ENCODE results near the gene OPA1.
A peak's percentile ranks its signal among the peaks of the same experiment; 100 is the strongest.

The OPA1 gene

GRCh38 chr3:193592841-193593667 lies at the start of gene OPA1:
Gene OPA1, plus strand, starts transcription at chr3:193593208. Its CDS starts 170 bp downstream, at chr3:193593378.
- peak; percentile 97 for DNase-seq

GRCh38 chr3:193544289-193544688 lies 48.7 kb upstream of the OPA1 start:
- no peak for DNase-seq

GRCh38 chr3:193545304-193545703 lies 47.7 kb upstream of the OPA1 start:
- no peak for DNase-seq

- no peak for DNase-seq
Observed at GRCh38 chr3:193546129-193546528, 46.9 kb upstream of the OPA1 start.

- DNase-seq, result no peak
Observed at GRCh38 chr3:193548406-193548805, 44.6 kb upstream of the OPA1 start.

- DNase-seq, result no peak
Observed at GRCh38 chr3:193552923-193553322, 40.1 kb upstream of the OPA1 start.

- DNase-seq, result no peak
Observed at GRCh38 chr3:193553586-193553985, 39.4 kb upstream of the OPA1 start.

GRCh38 chr3:193554811-193555210 lies 38.2 kb upstream of the OPA1 start, which contains the start of gene ATP13A4:
Gene ATP13A4, minus strand, starts transcription at chr3:193554895. Its CDS starts 96 bp downstream, at chr3:193554799.
- no peak for DNase-seq

- DNase-seq, result no peak
Observed at GRCh38 chr3:193556841-193557240, 36.2 kb upstream of the OPA1 start.

GRCh38 chr3:193559100-193559499 lies 33.9 kb upstream of the OPA1 start:
- no peak for DNase-seq

- no peak for DNase-seq
Observed at GRCh38 chr3:193560091-193560490, 32.9 kb upstream of the OPA1 start.

- no peak for DNase-seq
Observed at GRCh38 chr3:193560870-193561269, 32.1 kb upstream of the OPA1 start.

GRCh38 chr3:193563426-193563825 lies 29.6 kb upstream of the OPA1 start:
- no peak for DNase-seq

- no peak for DNase-seq
Observed at GRCh38 chr3:193564012-193564411, 29.0 kb upstream of the OPA1 start.

- no peak for DNase-seq
Observed at GRCh38 chr3:193569119-193569518, 23.9 kb upstream of the OPA1 start.

GRCh38 chr3:193572426-193572908 lies 20.5 kb upstream of the OPA1 start:
- DNase-seq, result peak; percentile 44

- DNase-seq, result no peak
Observed at GRCh38 chr3:193573403-193574191, 19.4 kb upstream of the OPA1 start.

- DNase-seq, result no peak
Observed at GRCh38 chr3:193574488-193575070, 18.4 kb upstream of the OPA1 start.

- no peak for DNase-seq
Observed at GRCh38 chr3:193585530-193585929, 7.5 kb upstream of the OPA1 start.

- DNase-seq, result no peak
Observed at GRCh38 chr3:193586526-193586925, 6.5 kb upstream of the OPA1 start.

GRCh38 chr3:193589129-193589528 lies 3.9 kb upstream of the OPA1 start:
- no peak for DNase-seq

GRCh38 chr3:193589616-193590015 lies 3.4 kb upstream of the OPA1 start:
- DNase-seq, result no peak

GRCh38 chr3:193590088-193590856 lies 2.7 kb upstream of the OPA1 start:
- DNase-seq, result no peak
